ENCODE results near the gene KRTAP22-1.

Gene KRTAP22-1

DNA sequence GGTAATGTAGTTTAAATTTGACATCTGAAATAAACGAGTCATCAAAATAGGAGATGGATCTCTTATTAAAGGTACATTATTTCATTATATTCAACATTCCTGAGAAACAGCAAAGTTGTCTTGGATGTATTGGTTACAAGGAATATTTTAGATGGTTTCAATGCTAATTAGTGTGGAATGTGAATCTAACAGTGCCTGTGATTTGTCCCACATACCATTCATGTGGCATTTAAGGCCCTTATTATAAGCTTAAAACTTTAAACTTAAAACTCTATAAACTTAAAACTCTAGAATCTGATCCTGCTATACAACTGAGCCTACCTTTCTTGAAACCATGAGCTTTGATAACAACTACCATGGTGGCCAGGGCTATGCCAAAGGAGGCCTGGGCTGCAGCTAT is at the start of gene KRTAP22-1:
Gene KRTAP22-1, plus strand, starts transcription at position 301 of the 400 bp plus-strand sequence.
- no peak for DNase-seq

DNA sequence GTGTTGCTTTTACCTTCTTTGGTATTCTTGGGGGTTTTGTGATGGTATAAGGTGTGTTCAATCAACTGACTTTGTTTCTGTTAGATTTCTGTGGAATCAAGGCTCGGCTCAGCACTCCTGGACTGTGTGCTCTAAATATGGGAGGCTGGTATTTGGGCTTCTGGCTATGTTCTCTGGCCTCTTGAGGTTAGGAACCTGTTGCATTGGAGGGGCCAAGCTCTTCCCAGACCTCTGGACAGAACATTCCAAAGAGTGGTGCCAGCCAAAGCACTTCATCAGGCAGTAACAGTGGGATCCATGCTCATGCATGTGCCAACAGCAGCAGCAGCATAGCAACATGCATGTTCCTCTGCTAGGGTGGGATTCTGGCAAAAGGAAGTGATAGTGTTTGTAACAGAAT is 48.1 kb upstream of the KRTAP22-1 start:
- no peak for DNase-seq

- DNase-seq, result no peak
Measured at GRCh38 chr21:30555095-30555494, 45.8 kb upstream of the KRTAP22-1 start.

DNA sequence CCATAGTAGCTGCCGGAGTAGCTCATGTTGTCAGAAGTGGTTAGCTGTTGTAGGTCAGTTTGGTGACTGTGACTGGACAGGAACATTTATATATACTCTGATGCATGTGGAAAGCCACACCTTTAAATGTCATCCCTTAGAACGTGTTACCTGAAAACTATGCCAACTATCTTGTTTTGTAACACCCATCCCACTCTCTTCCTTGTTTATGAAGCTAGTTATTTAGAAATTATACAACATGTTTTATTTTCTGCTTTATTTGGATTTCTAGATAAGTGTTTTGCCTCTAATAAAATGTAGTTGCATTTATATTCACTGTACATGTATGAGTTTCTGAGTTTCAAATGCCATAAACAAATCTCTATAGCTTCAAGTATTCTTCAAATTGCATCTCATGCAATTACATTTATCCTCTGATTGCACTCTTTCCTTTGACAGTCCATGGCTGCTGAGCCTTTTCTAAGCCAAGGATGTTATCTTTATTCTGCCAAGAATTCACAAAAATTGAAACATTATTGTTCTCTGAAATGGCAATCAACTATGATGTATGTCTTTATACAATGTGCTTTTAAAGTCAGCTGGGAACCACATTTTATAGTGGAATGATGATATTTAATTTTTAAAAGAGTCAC is 39.5 kb upstream of the KRTAP22-1 start, which contains the start of gene KRTAP19-7:
Gene KRTAP19-7, minus strand, starts transcription at position 51 of the 632 bp plus-strand sequence. Its CDS starts 25 bp downstream, at position 26.
- DNase-seq, result no peak

GRCh38 chr21:30561957-30562356 is 38.9 kb upstream of the KRTAP22-1 start:
- no peak for DNase-seq

GRCh38 chr21:30563072-30563471 is 37.8 kb upstream of the KRTAP22-1 start:
- no peak for DNase-seq

GRCh38 chr21:30563630-30564029 is 37.3 kb upstream of the KRTAP22-1 start:
- DNase-seq, result no peak

GRCh38 chr21:30567617-30568016 is 33.3 kb upstream of the KRTAP22-1 start:
- DNase-seq, result no peak

DNA sequence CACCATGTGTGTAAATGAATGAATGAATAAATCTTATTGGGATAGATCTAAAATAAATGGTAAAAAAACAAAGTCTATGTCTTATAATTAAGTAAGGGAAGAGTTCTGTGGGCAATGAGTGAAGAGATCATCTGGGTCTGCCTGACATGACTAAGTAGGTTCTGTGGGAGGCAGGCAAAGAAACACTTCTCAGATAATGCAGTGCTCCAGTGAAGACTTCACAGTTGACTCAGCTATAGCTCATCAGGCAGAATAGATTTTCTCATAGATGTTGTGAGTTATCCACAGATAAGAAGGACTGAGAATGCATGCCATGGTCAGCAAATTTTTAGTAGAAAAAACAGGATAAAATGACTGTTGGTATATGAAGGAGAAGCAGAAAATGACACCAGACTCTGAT is 23.1 kb upstream of the KRTAP22-1 start:
- no peak for DNase-seq

GRCh38 chr21:30579346-30579745 is 21.5 kb upstream of the KRTAP22-1 start:
- no peak for DNase-seq

GRCh38 chr21:30580132-30580531 is 20.8 kb upstream of the KRTAP22-1 start:
- DNase-seq, result no peak

- no peak for DNase-seq
Measured at GRCh38 chr21:30582870-30583269, 18.0 kb upstream of the KRTAP22-1 start.

DNA sequence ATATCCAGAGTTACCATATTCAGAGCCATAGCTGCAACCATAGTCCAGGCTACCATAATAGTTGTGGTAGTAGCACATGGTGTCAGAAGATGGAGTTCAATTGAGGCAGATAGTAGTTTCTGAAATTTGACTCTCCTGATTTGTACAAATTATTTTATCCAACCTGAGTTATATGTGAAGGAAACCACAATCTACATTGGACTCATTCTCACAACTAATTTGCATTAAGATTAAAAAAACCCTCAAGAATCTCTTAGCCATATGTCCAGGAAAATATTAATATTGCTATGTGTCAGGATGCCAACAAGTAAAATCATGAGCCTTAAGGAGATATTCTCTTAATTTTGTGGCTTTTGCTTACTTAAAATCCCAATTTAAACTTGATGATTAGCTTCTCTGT is 10.6 kb upstream of the KRTAP22-1 start, which contains the start of gene KRTAP22-2:
Gene KRTAP22-2, minus strand, starts transcription at position 101 of the 400 bp plus-strand sequence.
- DNase-seq, result no peak

DNA sequence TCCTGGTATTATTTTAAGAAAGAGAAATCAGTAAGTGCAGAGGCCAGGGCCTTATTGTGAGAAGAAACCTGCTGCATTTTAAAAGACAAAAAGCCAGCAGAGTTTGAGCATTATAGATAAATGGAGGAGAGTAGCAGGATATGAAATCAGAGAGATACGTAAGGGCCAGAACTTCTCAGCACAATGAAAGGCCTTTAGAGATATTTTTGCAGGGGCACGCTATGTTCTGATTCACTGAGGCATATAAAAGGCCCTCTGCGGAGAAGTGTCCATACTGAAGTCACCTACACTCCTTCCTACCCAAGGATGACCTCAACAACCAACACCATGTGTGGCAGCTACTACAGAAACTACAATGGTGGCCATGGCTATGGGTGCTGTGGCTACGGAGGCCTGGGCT is 8.7 kb upstream of the KRTAP22-1 start, which contains the start of gene KRTAP6-3:
Gene KRTAP6-3, plus strand, starts transcription at position 301 of the 400 bp plus-strand sequence. Its CDS starts 6 bp downstream, at position 307.
- DNase-seq, result no peak

GRCh38 chr21:30598802-30599201 is 2.1 kb upstream of the KRTAP22-1 start, which contains the start of gene KRTAP6-2:
Gene KRTAP6-2, minus strand, starts transcription at chr21:30598902. Its CDS starts 28 bp downstream, at chr21:30598874.
- no peak for DNase-seq

DNA sequence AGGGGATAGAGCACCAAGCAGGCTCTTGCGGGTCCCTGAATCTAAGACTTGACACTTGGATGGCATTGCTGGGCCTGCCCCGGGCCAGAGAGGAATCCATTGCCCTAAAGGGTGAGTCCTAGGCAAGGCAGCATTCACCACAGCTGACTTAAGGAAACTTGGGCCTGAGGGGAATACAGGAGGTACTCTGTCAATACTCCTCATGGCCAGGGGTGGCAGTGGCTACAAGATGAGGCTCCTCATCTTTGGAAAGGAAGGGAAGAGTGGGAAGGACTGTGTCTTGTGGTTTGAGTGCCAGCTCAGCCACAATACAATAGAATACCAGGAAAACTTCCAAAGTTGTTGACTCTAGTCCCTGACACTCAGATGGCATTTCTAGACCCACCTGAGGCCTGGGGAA is 5.1 kb downstream of the KRTAP22-1 start:
- DNase-seq, result no peak

DNA sequence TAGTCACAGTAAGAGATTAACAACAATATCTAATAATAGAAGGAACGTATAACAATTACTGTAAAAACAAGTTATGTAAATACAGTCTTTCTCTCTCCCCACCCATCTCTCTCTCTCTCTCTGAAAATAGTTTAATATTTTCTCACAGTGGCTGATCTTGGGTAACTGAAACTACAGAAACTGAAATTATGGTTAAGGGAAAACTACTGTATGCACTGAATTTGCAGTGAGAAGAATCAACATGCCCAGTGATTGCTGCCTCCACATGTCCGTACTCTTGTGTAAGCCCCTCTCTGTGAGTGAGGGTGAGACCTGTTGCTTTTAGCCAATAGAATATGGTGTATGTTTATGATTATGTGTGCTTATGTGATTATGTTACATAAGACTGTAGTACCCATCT is 11.2 kb downstream of the KRTAP22-1 start:
- no peak for DNase-seq

GRCh38 chr21:30613836-30614235 is 12.9 kb downstream of the KRTAP22-1 start, which contains the start of gene KRTAP6-1:
Gene KRTAP6-1, minus strand, starts transcription at chr21:30613930. Its CDS starts 26 bp downstream, at chr21:30613904.
- no peak for DNase-seq

- no peak for DNase-seq
Measured at GRCh38 chr21:30615199-30615598, 14.3 kb downstream of the KRTAP22-1 start.

GRCh38 chr21:30616125-30616524 is 15.2 kb downstream of the KRTAP22-1 start, which contains the start of gene KRTAP20-1:
Gene KRTAP20-1, plus strand, starts transcription at chr21:30616425. Its CDS starts 30 bp downstream, at chr21:30616455.
- no peak for DNase-seq

- no peak for DNase-seq
Measured at GRCh38 chr21:30620080-30620479, 19.2 kb downstream of the KRTAP22-1 start.

- no peak for DNase-seq
Measured at GRCh38 chr21:30620522-30620921, 19.6 kb downstream of the KRTAP22-1 start, which contains the start of gene KRTAP20-4. Gene KRTAP20-4, plus strand, starts transcription at chr21:30620627.

- no peak for DNase-seq
Measured at GRCh38 chr21:30623362-30623761, 22.5 kb downstream of the KRTAP22-1 start.

DNA sequence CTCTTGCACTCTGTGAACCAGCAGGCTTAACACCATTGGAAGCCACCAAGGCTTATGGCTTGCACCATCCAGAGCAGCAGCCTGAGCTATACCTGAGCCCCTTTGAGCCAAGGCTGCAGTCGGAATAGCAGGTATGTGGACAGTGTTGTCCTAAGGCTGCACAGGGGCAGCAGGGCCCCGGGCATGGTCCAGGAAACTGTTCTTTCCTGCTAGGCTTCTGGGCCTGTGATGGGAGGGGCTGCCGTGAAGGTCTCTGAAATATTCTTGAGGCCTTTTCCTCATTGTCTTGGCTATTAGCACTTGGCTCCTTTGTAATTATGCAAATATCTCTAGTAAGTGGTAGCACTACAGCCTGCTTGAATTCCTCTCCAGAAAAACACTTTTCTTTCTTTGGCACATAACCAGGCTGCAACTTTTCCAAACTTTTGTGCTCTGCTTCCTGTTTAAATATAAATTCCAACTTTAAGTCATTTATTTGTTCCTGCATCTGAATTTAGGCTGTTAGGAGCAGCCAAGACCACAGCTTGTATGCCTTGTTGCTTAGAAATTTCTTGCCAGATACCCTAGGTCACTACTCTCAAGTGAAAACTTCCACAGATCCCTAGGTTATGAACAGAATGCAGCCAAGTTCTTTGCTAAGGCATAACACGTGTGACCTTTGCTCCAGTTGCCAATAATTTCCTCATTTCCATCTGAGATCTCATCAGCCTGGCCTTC is 24.7 kb downstream of the KRTAP22-1 start:
- no peak for DNase-seq
